ENCODE measurements around the gene ZNF335. TPM values are rescaled to one million over a fixed set of nuclear protein-coding genes. Genes with fewer than 3 reads are reported as not detected.

The ZNF335 gene
- total and polyA plus RNA-seq, 11 donors, result 5.6 to 14.9 (median 7.5) TPM

GRCh38 chr20:46011631-46012482 lies 39.9 kb upstream of the ZNF335 start:
- H3K4me1 ChIP-seq, result peaks cover 0 to 57% (median 0%) of the 10 kb centered on the region in 12 donors
- DNase-seq, result peak; percentile 43 to 82 (median 60)
- intact Hi-C loops (cut with DNase I), result loop anchor here in 3 of 10 donors (2.0 to 10.0 kb wide), 3 partner anchors 163 to 323 kb away; no protein-coding TSS in a partner anchor
- ATAC-seq, result peak in 3 of 4 donors; percentile 23 to 65 (median 33)
- H3K27ac ChIP-seq, result no peak overlapping the region
- TF ChIP-seq POLR2A (IDR thresholded peaks at IDR 0.05) (no peak), CTCF (IDR thresholded peaks at IDR 0.05) (peak in 4 of 12 donors; percentile 10 to 28 (median 19))
- no peaks in the 10 kb centered on the region for H3K36me3 ChIP-seq
- H3K4me3 ChIP-seq, result peak overlapping the region in 1 of 12 donors; percentile 44
- H3K9me3 ChIP-seq, result no peaks in the 10 kb centered on the region
- WGBS, 4 donors, result 7 to 22% (median 11%) methylated on average over 50 to 57 of the region's 57 CpGs
- H3K27me3 ChIP-seq, result peaks cover 50 to 98% (median 70%) of the 10 kb centered on the region in 9 donors

- DNase-seq, result peak in 1 of 5 donors; percentile 79
- 7 to 12% (median 10%) methylated on average over 50 to 74 of the region's 74 CpGs for WGBS, 4 donors
- peaks cover 50 to 98% (median 66%) of the 10 kb centered on the region in 9 donors for H3K27me3 ChIP-seq
Measured at GRCh38 chr20:46010491-46011391, 38.7 kb upstream of the ZNF335 start.

GRCh38 chr20:46009816-46010215 lies 37.8 kb upstream of the ZNF335 start:
- Histone ChIP-seq H3K4me3 (peak overlapping the region in 1 of 12 donors; percentile 44), H3K9me3 (no peaks in the 10 kb centered on the region), H3K27ac (no peak overlapping the region), H3K27me3 (peaks cover 46 to 98% (median 62%) of the 10 kb centered on the region in 9 donors), H3K36me3 (no peaks in the 10 kb centered on the region), H3K4me1 (peaks cover 0 to 78% (median 0%) of the 10 kb centered on the region in 12 donors)
- intact Hi-C loops (cut with DNase I), result loop anchor here in 2 of 10 donors (10.0 kb wide), 2 partner anchors 165 to 325 kb away; no protein-coding TSS in a partner anchor
- DNase-seq (no peak), ATAC-seq (no peak)
- WGBS, 4 donors, result 35 to 48% (median 35%) methylated on average over 19 to 20 of the region's 20 CpGs
- TF ChIP-seq POLR2A (IDR thresholded peaks at IDR 0.05) (no peak), CTCF (IDR thresholded peaks at IDR 0.05) (no peak)

More at GRCh38 chr20:46010491-46011391, 38.7 kb upstream of the ZNF335 start:
- H3K36me3 ChIP-seq, result no peaks in the 10 kb centered on the region
- H3K4me1 ChIP-seq, result peaks cover 0 to 68% (median 0%) of the 10 kb centered on the region in 12 donors
- no peaks in the 10 kb centered on the region for H3K9me3 ChIP-seq
- ATAC-seq, result peak in 3 of 4 donors; percentile 8 to 54 (median 32)
- TF ChIP-seq CTCF (IDR thresholded peaks at IDR 0.05), result no peak
- TF ChIP-seq POLR2A (IDR thresholded peaks at IDR 0.05), result no peak
- intact Hi-C loops (cut with DNase I), result loop anchor here in 2 of 10 donors (10.0 kb wide), 2 partner anchors 164 to 324 kb away; no protein-coding TSS in a partner anchor
- peak overlapping the region in 1 of 12 donors; percentile 49 for H3K27ac ChIP-seq
- H3K4me3 ChIP-seq, result peak overlapping the region in 2 of 12 donors; percentile 10 to 44
